ENCODE measurements around the gene ACKR3.

GRCh38 chr2:236548179-236548921 lies 21.3 kb upstream of the ACKR3 start:
- TF ChIP-seq CTCF (conservative IDR thresholded peaks at IDR 0.05; ENCODE audit: low read length) (no peak), EZH2phosphoT487 (IDR thresholded peaks at IDR 0.05; ENCODE audit: borderline replicate concordance) (no peak)
